GM19025 (cell line): ENCODE results near the gene ZNF516.
"Not testable (repeated sequence)": the region's sequence is repeated elsewhere in the genome, so short reads cannot be mapped to it uniquely, and the experiment has no call there.

Experiments used
- ATAC-seq: cut with Tn5 transposase; IDR thresholded peaks from one replicate; pipeline ENCODE4 v1.9.1; 2021; ENCODE audit warnings: mild to moderate bottlenecking, low read depth, moderate library complexity; ENCODE audit not compliant: unreplicated experiment

ZNF516 gene

DNA sequence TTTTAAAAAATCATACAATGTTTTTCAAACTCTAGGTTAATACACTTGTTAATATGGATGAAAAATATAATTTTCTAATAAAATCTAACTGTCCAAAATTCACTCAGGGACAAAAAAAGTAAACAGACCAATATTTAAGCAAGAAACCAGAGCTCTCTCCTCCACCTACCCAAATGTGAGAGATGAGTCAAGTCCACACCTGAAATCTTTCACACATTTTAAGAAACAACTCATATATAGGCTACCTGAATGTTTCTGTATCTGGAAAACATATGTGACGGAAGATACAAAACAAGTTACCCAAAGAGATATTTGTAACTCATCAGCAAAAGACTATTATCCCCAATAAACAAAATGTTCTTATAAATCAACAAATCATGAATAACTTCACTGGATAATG is 20.2 kb downstream of the ZNF516 start:
- ATAC-seq = no peak

DNA sequence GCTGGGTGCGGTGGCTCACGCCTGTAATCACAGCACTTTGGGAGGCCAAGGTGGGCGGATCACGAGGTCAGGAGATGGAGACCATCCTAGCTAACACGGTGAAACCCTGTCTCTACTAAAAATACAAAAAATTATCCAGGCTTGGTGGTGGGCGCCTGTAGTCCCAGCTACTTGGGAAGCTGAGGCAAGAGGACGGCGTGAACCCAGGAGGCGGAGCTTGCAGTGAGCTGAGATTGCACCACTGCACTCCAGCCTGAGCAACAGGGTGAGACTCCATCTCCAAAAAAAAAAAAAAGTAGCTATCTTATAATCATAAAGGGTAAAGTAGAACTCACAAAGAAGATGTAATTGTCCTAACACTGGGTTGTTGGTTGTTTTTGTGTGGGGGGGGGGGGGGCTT is 21.5 kb downstream of the ZNF516 start:
- ATAC-seq = not testable (repeated sequence)

DNA sequence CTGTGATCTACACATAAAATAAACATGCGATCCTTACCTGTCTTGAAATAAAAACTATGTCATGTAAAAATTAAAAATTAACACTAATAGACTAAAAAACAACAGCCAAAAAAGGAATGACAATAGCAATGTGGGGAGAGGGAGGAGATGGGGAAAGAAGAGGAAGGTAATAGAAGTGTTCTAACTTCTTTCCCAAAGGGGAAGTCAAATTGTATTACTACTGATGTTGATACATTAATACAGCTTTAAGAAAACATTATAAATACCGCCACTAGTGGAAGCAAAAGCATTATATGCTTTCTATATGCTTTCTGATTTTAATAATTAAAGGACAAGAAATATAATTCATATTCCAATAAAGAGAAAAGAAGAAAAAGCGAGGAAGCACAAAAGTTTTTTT is 22.2 kb downstream of the ZNF516 start:
- ATAC-seq = no peak

DNA sequence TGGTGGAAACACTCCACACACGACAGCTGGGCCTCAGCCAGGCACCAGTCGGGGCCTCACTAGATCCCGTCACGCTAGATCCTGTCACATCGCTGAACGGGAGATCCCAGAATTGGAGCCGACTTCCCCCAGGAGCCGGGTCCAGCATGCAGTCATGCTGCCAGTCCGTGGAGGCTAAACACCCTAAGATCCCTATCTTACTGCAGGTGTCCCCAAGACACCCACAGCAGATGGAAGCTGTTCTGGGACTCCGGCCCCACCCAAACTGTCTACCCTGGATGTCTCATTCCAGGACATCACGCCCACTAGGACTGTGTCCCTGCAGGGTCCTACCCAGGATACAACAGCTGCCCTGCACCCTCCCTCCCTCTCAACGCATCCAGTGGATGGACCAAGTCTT is 23.4 kb downstream of the ZNF516 start:
- ATAC-seq = no peak

DNA sequence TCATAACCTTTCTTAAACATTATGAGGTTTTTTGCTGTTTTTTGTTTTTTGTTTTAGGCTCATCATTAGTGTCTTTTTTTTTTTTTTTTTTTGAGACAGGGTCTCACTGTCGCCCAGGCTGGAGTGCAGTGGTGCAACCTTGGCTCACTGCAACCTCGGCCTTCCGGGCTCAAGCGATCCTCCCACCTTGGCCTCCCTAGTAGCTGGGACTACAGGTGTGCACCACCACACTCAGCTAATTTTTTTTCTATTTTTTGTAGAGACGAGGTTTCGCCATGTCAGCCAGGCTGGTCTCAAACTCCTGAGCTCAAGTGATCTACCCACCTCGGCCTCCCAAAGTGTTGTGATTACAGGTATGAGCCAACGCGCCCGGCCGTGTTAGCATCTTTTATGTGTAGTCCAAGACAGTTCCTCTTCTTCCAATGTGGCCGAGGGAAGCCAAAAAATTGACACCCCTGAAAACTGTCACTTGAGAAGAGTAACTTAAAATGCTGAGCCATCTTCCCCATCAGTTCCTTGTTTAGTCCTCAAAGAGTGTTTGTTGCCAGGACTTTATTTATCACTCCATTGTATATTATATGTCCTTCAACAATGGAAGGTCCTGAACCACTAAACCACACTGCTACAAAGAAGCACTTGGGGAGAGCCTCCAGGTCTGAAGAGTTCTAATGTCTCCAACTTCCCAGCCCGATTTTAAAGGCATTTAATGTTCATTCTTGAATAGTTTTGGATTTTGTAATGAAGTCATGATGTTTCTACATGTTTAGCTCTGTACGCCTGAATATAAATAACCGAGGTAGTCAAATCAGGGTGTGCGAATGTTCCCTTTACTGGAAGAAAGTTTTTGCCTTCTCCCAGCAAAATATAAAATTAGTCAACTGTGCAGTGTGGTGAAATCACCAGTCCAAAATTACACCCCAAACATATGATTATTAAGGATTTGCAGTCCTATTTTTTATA is 26.4 kb downstream of the ZNF516 start:
- ATAC-seq = no peak

DNA sequence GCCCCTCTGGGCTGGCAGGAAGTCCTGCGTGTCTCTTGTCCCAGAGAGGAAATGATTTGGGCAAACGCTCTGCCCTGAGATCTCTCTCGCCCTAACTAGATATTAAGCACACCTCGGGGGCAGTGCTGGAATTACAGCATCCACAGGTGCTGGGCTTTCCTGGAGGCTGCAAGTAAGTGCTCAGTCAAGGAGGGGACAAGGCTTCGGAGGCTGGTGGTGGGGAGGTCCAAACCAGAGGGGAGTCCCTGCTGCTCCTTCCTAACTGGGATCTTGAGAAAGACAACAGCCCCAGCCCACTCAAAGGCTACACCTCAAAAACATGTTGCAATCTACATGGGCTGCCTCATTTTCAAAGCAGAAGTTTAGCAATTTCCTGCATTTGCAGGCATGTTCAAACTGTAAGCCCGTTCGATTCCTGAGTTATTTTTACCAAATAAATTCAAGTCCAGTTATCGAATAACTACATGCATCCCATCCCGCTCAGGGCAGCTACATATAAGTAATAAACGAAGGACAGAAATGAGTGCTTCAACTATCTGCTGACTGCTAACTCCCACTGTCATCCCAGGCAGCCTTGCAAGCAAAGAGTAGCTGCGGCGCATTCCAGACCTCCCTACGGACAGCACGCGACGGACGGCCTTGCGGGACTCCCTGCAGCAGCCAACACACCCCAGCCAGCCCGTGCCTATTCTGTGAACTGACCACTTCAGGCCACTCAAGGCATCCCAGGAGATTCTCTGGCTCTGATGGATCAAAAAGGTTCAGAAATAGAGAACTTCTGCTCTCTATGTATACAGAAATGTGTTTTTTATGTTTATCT is 27.5 kb downstream of the ZNF516 start:
- no peak for ATAC-seq

DNA sequence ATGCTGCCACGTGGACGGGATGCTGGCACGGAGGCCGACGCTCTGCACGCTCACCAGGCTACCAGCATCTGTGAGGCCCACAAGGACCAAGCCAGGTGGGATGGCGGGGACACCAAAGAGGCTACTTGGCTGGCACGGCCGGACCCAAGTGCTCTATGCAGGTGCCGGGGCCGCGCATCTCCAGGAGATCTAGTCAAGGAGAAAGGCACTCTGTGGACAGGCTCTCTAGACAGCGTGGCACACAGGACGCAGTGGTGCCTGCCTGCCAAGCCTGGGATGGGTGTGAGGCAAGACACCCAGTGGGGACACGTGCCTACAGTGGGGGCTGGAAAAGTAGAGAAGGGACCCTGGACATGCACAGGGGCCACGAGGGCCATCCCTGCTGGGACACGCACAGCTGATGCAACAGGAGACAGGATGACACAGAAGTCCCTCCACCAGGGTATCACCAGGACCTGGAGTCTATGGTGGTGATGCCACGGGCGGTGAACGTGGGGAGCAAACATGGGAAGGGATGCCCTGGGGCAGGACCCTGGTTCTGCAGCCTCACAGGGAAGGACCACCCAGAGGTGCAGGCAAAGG is 28.5 kb downstream of the ZNF516 start:
- no peak for ATAC-seq

DNA sequence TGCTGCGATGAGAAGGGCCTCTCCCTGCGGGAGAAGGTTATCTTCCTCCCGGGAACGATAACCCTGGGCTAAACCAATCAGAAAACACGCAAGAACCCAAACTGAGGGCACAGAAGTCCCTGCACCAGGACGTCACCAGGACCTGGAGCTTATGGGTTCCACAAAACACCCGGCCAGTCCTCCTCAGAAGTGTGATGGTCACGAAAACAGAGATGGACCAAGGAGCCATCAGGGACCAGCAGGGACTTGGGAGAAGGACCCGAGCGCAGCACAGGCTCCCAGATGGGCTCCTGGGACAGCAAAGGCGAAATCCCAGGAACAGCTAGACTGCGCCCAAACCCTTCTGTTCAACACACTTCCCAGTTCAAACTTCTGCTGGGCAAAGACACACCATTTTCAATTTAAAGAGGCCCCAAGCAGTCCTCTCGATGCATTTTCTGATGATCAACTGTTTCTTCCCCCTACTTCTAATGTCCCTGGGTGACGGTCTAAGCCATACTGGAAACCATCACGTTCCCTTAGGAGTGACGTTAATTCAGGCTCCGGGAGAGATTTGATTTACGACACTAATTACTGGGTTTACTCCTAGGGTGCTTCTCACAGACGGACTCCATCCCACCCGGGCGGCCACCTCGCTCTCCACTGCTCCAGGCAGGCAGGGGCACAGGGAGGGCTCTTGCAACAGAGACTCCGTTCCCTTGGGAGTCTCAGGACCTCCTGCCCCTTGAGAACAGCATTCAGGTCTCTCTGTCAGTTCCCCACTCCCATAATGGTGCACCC is 29.2 kb downstream of the ZNF516 start:
- ATAC-seq = no peak

DNA sequence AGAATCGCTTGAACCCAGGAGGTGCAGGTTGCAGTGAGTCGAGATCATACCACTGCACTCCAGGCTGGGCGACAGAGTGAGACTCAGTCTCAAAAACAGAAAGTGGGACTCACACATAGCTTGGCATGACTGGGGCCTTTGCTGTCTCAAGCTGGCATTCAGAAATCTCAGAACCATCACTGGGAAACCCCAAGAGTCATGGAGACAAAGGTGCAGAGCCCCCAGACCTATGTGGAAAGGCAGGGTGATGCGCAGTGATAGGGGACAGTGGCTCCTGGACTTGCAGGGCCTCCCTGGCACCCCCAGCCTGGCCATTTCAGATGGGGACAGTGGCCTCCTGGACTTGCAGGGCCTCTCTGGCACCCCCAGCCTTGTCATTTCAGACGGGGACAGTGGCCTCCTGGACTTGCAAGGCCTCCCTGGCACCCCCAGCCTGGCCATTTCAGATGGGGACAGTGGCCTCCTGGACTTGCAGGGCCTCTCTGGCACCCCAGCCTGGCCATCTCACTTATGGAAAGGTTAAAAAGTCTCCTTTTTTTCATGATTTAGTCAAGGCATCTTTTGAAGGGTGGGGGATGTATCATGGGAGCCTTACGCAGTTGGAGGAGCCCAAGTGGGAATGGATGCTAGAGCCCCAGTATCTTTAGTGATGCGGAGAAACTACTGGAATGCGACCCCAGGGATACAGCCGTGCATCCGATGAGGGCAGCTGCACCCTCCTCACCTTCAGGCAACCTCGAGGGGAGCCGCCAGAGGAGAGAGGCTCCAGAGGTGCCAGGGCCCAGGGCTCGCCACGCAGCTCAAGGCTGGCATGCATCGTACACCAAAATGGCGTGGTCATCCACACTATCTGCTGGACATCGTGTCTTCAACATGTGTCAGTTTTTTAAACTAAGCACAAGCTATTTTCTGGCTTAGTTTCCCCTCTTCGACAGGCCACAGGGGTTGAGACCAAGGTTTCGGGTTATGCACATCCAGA is 30.5 kb downstream of the ZNF516 start:
- no peak for ATAC-seq

DNA sequence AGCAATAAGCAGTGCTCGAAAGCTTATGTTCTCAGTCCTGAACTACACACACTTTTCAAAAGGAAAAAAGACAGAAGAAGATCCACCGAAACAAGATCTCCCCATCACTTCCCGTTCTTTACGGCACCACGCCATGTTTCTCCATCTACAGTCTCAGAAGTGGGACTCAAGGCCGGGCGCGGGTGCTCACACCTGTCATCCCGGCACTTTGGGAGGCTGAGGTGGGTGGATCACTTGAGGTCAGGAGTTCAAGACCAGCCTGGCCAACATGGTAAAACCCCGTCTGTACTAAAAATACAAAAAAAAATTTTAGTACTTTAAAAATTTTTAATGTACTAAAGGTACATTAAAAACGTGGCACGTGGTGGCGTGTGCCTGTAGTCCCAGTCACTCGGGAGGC is 31.2 kb downstream of the ZNF516 start:
- no peak for ATAC-seq

DNA sequence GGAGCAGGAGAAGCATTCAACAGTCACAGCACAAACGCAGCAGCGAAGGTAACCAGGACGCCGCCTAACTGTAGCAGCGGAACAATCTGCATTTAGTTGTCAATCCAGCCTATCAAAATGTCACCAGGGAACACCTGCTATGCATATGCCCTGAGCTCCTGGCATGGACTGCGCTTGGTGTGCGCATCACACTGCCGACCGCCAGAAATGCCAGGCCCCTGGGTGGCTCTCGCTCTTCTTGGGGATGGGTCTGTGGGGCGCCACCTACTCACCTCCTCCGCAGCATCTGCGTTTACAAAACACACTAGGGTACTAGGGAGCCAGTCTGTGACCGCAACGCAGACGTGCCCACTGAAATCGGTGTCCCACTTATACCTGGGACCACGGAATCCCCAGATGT is 31.7 kb downstream of the ZNF516 start:
- no peak for ATAC-seq

DNA sequence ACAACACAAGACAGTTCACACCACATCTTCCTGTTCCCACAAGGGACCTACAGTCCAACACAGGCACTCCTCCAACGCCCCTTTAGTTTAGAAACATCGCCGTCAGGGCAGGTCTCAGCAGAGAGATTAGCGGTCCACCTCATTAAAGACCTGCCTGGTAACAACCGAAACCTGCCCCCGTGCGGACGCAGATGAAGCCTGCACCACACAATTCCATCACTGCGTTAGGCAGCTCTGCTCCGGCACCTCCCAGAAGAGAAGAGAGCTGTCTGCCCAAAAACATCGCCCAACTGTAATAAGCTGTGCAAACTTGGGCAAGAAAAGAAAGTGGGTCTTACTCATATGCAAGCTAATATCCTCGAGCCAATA is 32.7 kb downstream of the ZNF516 start:
- ATAC-seq = no peak

DNA sequence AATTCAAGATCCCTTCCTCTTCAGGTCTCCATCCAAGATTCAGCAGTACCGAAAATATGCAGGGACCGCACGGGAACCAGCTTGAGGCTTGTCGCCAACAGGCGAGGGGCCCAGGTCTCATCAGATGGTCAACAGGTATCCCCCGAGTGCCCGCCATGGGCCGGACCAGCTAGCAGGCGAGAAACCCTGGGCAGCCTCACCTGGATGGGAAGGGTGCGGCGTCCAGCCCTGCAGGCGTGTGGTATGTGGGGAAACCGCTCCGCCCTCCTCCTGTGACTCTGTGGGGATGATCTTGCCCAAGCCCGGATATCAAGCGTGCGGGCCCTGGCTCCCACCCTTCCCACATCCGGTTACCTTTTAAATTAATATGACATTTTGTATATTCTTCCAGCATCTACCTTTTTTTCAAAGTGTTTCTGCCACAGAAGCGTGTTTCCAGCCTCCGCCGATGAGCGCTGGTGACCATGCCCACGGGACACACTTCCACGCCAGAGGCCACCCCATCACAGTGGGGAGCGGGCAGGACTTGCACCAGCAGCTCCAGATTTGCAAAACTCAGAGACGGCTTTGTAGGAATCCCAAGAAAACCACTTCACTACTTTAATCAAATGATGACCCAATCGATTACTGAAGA is 33.2 kb downstream of the ZNF516 start:
- ATAC-seq = no peak

DNA sequence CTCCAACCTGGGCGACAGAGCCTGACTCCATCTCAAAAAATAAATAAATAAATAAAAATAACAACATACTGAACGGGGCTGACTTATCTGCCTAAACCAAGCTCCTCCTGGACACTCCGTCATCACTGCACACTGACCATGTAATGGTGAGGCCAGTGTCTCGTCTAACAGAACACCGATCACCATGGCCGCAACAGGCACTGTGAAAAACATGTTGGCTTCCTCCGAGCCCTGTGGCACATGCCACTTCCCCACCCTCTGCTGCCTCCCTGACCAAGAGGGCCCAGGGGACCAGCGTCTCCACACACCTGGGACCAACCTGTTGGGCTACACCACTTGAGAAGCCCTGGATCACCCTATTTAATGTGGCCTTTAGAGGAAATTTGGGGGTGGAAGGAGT is 33.9 kb downstream of the ZNF516 start:
- no peak for ATAC-seq

DNA sequence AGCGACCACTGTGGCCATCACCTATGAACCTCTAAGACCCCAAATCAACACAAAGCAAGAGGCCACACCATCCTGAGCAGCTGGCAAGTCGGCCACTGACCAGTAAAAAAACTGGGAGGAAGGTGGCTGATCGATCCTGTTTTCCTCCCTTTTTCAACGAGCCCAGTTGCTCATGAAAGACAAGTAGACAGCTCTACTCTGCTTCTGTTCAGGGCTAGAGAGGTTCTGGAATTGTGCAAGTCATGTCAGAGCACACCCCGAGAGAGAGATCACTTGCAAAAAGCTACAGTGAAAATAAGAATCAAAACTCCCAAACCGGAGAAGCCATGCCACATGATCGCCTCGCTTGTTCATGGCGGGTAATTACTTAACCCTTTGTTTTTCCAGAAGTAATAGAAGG is 34.6 kb downstream of the ZNF516 start:
- no peak for ATAC-seq

DNA sequence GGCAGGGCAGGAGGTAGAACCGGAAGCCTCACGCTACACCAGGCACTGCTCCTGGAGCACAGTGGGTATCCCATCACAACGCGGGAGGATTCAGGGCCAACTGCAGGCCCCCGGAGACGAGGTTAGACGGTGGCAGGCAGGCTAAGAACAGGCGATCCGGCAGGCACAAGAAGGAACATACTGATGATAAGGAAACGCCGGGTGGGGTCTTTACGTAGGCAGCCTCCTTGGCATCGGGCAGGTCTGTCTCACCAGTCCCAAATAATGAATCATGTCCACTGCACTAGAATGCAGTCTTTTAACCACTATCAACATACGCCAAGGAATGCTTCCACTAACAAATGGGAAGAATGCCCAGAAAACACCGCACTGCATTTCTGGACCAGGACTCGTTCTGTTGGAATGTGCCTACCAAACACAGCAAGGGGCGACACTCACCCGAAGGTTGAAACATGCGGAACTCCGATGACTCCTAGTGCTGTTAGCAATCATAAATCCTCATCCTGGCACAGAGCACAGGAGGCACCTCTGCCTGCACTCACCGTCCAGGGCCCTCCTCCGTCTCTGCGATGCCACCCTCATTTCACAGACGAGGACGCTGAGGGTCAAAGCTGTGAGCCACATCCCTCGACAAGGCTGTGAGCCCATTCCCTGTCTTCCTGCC is 35.2 kb downstream of the ZNF516 start:
- ATAC-seq = no peak

DNA sequence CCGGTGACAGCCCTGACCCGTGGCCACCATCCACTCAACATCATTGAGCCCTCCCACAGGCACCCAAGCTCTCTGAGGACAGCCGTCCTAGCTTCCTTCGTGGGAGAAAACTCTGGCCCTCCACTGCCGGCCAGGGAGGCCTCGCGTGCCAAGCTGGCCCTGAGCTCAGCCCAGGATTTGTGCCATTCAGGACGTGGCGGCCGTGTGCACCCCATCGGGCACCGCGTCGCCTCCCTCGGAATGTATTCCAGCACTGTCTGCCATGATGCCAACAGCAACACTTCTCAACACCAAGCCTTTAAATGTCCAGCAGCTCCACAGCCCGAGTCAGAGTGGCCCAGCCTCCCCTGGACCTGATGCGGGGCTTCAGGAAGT is 35.7 kb downstream of the ZNF516 start:
- no peak for ATAC-seq

DNA sequence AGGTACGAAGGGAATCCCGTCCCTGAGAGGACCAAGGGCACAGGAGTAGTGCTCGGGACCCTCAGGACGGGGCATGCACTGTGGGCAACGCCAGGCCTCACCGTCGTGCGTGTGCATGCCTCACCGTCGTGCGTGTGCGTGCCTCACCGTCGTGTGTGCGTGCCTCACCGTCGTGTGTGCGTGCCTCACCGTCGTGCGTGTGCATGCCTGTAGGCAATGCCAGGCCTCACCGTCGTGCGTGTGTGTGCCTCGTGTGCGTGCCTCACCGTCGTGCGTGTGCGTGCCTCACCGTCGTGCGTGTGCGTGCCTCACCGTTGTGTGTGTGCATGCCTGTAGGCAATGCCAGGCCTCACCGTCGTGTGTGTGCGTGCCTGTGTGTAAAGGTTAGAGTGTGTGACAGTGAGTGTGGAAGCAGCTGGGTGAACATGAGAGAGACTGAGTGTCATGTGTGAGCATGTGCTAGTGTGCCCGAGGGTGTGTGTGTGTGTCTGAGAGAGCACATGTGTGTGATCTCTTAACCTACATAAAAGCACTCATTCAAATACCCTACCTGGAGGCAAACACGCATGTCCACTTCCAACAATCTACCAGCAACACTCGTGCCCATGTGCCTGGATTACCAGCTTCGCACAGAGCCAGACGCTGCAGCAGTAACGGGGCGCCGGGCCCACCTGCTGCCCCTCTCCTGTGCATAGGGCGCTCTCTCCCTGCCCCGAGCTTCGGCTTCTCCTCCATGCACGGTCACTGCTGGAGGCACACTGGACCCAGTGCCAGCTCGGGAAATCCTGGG is 36.3 kb downstream of the ZNF516 start:
- no peak for ATAC-seq
